ENCODE results near the gene KCNJ6. TPM values are rescaled to one million over a fixed set of nuclear protein-coding genes. Genes with fewer than 3 reads are reported as not detected.

The KCNJ6 gene
- not detected in 2 replicates for total RNA-seq

GRCh38 chr21:37916310-37917051 is at the start of gene KCNJ6:
TSS of gene KCNJ6 (minus strand) at chr21:37916457. CDS start at chr21:37840682, 75,775 bp downstream.

Measured in smooth muscle cell of trachea (primary cell).